GM23338 (cell line): Measurements from ENCODE around the gene UCKL1.

Experiments
- CTCF ChIP-seq, 2 experiments: fragments of 200-600 bp in 1 of 2; sonication (generic) in 1 of 2; conservative IDR thresholded peaks; 2 replicates each; pipeline versions ENCODE4 v1.5.1 to v1.6.1; 2016 to 2017; ENCODE audit warnings: antibody characterized with exemption in 2 of 2, low read depth in 2 of 2, mild to moderate bottlenecking in 2 of 2, moderate library complexity in 1 of 2
- ETS1 ChIP-seq: IDR thresholded peaks from 2 replicates; pipeline ENCODE4 v1.6.1; 2016; ENCODE audit warnings: antibody characterized with exemption
- EZH2 ChIP-seq: fragments of 200-600 bp; sonication (generic); IDR thresholded peaks from one replicate; pipeline ENCODE4 v1.8.0; 2017; ENCODE audit warnings: antibody characterized with exemption, mild to moderate bottlenecking, low read depth; ENCODE audit not compliant: unreplicated experiment
- EZH2phosphoT487 ChIP-seq: fragments of 200-600 bp; sonication (generic); IDR thresholded peaks from one replicate; pipeline ENCODE4 v1.8.1; 2018; ENCODE audit warnings: antibody characterized with exemption; ENCODE audit not compliant: unreplicated experiment
- JUNB ChIP-seq: IDR thresholded peaks from one replicate; pipeline ENCODE4 v1.6.1; 2016; ENCODE audit warnings: antibody characterized with exemption; ENCODE audit not compliant: unreplicated experiment
- NANOG ChIP-seq: IDR thresholded peaks from 2 replicates; pipeline ENCODE4 v1.6.1; 2016; ENCODE audit warnings: antibody characterized with exemption, borderline replicate concordance
- POLR2AphosphoS5 ChIP-seq: IDR thresholded peaks from 2 replicates; pipeline ENCODE4 v1.6.1; 2016; ENCODE audit warnings: antibody characterized with exemption, low read depth
- REST ChIP-seq: IDR thresholded peaks from one replicate; pipeline ENCODE4 v1.6.1; 2018; ENCODE audit warnings: antibody characterized with exemption; ENCODE audit not compliant: unreplicated experiment

GRCh38 chr20:63935447-63935846 is 20.8 kb downstream of the UCKL1 start:
- no peak for TF ChIP-seq CTCF (conservative IDR thresholded peaks at IDR 0.05; ENCODE audit: low read depth in 2 of 2)
- TF ChIP-seq POLR2AphosphoS5, result no peak
- TF ChIP-seq REST, result no peak
- TF ChIP-seq NANOG, result no peak
- TF ChIP-seq EZH2phosphoT487, result no peak
- no peak for TF ChIP-seq EZH2
- TF ChIP-seq JUNB, result no peak
- TF ChIP-seq ETS1, result no peak
